Measurements from ENCODE around the gene CACNB2. TPM values are rescaled to one million over a fixed set of nuclear protein-coding genes. Genes with fewer than 3 reads are reported as not detected.

CACNB2 gene
- total RNA-seq, 1 experiment from 2014 or later, result not detected

- CTCF ChIA-PET, result no interaction called here
- in situ Hi-C loops (cut with HindIII; ENCODE audit: low pct_unique_long_range_greater_than_20kb, low sequenced_read_pairs) (no loop called here), intact Hi-C loops (cut with micrococcal nuclease; ENCODE audit: unreplicated experiment) (no loop called here)
- BruUV-seq (replicated peaks), result no TSS peak
- TF ChIP-seq TCF7L2 (IDR thresholded peaks at IDR 0.05; ENCODE audit: low read depth, low read length) (no peak), CTCF (IDR thresholded peaks at IDR 0.05) (no peak), SIN3A (IDR thresholded peaks at IDR 0.05; ENCODE audit: borderline replicate concordance, insufficient read depth, low read depth, low read length) (no peak), POLR2AphosphoS5 (IDR thresholded peaks at IDR 0.05; ENCODE audit: low read depth, low read length) (no peak)
- TF ChIP-seq, protein P1, sequence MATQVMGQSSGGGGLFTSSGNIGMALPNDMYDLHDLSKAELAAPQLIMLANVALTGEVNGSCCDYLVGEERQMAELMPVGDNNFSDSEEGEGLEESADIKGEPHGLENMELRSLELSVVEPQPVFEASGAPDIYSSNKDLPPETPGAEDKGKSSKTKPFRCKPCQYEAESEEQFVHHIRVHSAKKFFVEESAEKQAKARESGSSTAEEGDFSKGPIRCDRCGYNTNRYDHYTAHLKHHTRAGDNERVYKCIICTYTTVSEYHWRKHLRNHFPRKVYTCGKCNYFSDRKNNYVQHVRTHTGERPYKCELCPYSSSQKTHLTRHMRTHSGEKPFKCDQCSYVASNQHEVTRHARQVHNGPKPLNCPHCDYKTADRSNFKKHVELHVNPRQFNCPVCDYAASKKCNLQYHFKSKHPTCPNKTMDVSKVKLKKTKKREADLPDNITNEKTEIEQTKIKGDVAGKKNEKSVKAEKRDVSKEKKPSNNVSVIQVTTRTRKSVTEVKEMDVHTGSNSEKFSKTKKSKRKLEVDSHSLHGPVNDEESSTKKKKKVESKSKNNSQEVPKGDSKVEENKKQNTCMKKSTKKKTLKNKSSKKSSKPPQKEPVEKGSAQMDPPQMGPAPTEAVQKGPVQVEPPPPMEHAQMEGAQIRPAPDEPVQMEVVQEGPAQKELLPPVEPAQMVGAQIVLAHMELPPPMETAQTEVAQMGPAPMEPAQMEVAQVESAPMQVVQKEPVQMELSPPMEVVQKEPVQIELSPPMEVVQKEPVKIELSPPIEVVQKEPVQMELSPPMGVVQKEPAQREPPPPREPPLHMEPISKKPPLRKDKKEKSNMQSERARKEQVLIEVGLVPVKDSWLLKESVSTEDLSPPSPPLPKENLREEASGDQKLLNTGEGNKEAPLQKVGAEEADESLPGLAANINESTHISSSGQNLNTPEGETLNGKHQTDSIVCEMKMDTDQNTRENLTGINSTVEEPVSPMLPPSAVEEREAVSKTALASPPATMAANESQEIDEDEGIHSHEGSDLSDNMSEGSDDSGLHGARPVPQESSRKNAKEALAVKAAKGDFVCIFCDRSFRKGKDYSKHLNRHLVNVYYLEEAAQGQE (IDR thresholded peaks at IDR 0.05; ENCODE audit: insufficient read depth in 1 of 2, low read depth in 2 of 2, low read length in 1 of 2), result no peak
- no peaks in the 10 kb centered on the region for H3K36me3 ChIP-seq (ENCODE audit: control insufficient read depth, insufficient read depth, low read length)
- H3K27ac ChIP-seq (ENCODE audit: low read length), result no peak overlapping the region
- H3K9me3 ChIP-seq (ENCODE audit: control insufficient read depth, insufficient read depth, low read depth, low read length), result no peaks in the 10 kb centered on the region
- POLR2A ChIA-PET, result no interaction called here
- no peak for ATAC-seq
- no peaks in the 10 kb centered on the region for H3K4me1 ChIP-seq (ENCODE audit: control insufficient read depth, insufficient read depth, low read length)
- DNase-seq (ENCODE audit: low read depth, low spot score), result no peak
- H3K4me3 ChIP-seq (ENCODE audit: low read depth in 2 of 2, low read length in 2 of 2), result no peak overlapping the region
- H3K27me3 ChIP-seq (ENCODE audit: control insufficient read depth, insufficient read depth, low read length), result no peaks in the 10 kb centered on the region; the same call in 1 of the 2 replicates
These were observed 374.3 kb downstream of the CACNB2 start for GRCh38 chr10:18514537-18514936.

GRCh38 chr10:18516851-18517250 is 376.6 kb downstream of the CACNB2 start:
- no peak overlapping the region for H3K27ac ChIP-seq (ENCODE audit: low read length)
- no peaks in the 10 kb centered on the region for H3K27me3 ChIP-seq (ENCODE audit: control insufficient read depth, insufficient read depth, low read length)
- no peaks in the 10 kb centered on the region for H3K36me3 ChIP-seq (ENCODE audit: control insufficient read depth, insufficient read depth, low read length)
- CTCF ChIA-PET, result no interaction called here
- no peak for ATAC-seq
- TF ChIP-seq TCF7L2 (IDR thresholded peaks at IDR 0.05; ENCODE audit: low read depth, low read length), result no peak
- no peak for TF ChIP-seq POLR2AphosphoS5 (IDR thresholded peaks at IDR 0.05; ENCODE audit: low read depth, low read length)
- TF ChIP-seq, protein P1 (IDR thresholded peaks at IDR 0.05; ENCODE audit: insufficient read depth in 1 of 2, low read depth in 2 of 2, low read length in 1 of 2), result no peak
- no peak for TF ChIP-seq SIN3A (IDR thresholded peaks at IDR 0.05; ENCODE audit: borderline replicate concordance, insufficient read depth, low read depth, low read length)
- TF ChIP-seq CTCF (IDR thresholded peaks at IDR 0.05), result no peak
- in situ Hi-C loops (cut with HindIII; ENCODE audit: low pct_unique_long_range_greater_than_20kb, low sequenced_read_pairs), result no loop called here
- intact Hi-C loops (cut with micrococcal nuclease; ENCODE audit: unreplicated experiment), result no loop called here
- POLR2A ChIA-PET, result no interaction called here
- DNase-seq (ENCODE audit: low read depth, low spot score), result no peak
- no peak overlapping the region for H3K4me3 ChIP-seq (ENCODE audit: low read depth in 2 of 2, low read length in 2 of 2)
- H3K4me1 ChIP-seq (ENCODE audit: control insufficient read depth, insufficient read depth, low read length), result no peaks in the 10 kb centered on the region
- H3K9me3 ChIP-seq (ENCODE audit: control insufficient read depth, insufficient read depth, low read depth, low read length), result no peaks in the 10 kb centered on the region
- BruUV-seq (replicated peaks), result no TSS peak

All from Panc1 (cell line).